ENCODE results near the gene LIG3.
A peak's percentile ranks its signal among the peaks of the same experiment; 100 is the strongest.
"Not testable (repeated sequence)": the region's sequence is repeated elsewhere in the genome, so short reads cannot be mapped to it uniquely, and the experiment has no call there.

The LIG3 gene

DNA sequence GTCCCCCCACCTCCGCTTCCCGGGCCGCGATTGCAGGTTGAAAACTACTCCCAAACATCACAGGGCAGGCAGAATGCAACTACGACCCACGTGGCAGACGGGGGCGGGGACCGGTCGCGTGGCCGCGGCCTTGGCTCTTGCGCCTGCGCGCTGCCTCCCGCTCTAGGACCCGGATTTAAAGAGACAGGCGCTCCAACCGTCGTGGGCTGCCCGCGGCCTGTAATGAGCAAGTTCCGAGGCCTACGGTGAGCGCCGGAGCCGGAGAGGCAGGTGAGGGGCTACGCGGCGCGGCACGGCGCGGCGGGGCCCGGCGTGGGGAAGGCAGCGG, at the start of gene LIG3:
Gene LIG3, plus strand, starts transcription at position 160 of the 328 bp plus-strand sequence. CDS start 2,494 bp downstream, outside the sequence.
- peak within 1 kb of the TSS; percentile 73 for H3K4me3 ChIP-seq (ENCODE audit: low read length)
- peak; percentile 91 for DNase-seq (ENCODE audit: low read depth)
- TF ChIP-seq, protein P1, sequence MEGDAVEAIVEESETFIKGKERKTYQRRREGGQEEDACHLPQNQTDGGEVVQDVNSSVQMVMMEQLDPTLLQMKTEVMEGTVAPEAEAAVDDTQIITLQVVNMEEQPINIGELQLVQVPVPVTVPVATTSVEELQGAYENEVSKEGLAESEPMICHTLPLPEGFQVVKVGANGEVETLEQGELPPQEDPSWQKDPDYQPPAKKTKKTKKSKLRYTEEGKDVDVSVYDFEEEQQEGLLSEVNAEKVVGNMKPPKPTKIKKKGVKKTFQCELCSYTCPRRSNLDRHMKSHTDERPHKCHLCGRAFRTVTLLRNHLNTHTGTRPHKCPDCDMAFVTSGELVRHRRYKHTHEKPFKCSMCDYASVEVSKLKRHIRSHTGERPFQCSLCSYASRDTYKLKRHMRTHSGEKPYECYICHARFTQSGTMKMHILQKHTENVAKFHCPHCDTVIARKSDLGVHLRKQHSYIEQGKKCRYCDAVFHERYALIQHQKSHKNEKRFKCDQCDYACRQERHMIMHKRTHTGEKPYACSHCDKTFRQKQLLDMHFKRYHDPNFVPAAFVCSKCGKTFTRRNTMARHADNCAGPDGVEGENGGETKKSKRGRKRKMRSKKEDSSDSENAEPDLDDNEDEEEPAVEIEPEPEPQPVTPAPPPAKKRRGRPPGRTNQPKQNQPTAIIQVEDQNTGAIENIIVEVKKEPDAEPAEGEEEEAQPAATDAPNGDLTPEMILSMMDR (conservative IDR thresholded peaks at IDR 0.05; ENCODE audit: low read length) = no peak

DNA sequence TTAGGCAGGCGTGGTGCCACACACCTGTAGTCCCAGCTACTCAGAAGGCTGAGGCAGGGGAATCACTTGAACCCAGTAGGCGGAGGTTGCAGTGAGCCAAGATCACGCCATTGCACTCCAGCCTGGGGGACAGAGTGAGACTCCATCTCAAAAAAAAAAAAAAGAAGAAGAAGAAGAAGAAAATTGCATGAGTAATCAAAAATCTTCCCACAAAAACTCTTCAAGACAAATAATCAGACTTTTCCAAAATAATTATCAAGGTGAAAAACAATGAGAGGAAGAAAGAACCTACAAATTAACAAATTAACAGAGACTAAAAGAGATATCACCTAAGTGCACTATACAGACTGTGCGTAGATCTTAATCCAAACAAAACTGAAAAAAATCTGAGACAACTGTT, 29.5 kb upstream of the LIG3 start:
- DNase-seq (ENCODE audit: low read depth); H3K4me3 ChIP-seq (ENCODE audit: low read length): not testable (repeated sequence)

GRCh38 chr17:34958438-34958837, 21.9 kb upstream of the LIG3 start:
- H3K4me3 ChIP-seq (ENCODE audit: low read length) = no peak overlapping the region
- DNase-seq (ENCODE audit: low read depth) = no peak
- TF ChIP-seq, protein P1 (conservative IDR thresholded peaks at IDR 0.05; ENCODE audit: low read length) = no peak

- TF ChIP-seq, protein P1 (conservative IDR thresholded peaks at IDR 0.05; ENCODE audit: low read length) = no peak
- DNase-seq (ENCODE audit: low read depth) = peak; percentile 93
- H3K4me3 ChIP-seq (ENCODE audit: low read length) = peak within 1 kb of the TSS; percentile 99
Measured at GRCh38 chr17:34961093-34961911, 19.0 kb upstream of the LIG3 start, which contains the start of the genes CCT6B and ZNF830. TSS of gene CCT6B (minus strand) at chr17:34961460. CDS start at chr17:34961393, 67 bp downstream. TSS of gene ZNF830 (plus strand) at chr17:34961540. CDS start at chr17:34961567, 27 bp downstream.

- no peak for DNase-seq (ENCODE audit: low read depth)
- H3K4me3 ChIP-seq (ENCODE audit: low read length) = no peak overlapping the region
- TF ChIP-seq, protein P1 (conservative IDR thresholded peaks at IDR 0.05; ENCODE audit: low read length) = no peak
Measured at GRCh38 chr17:34974179-34974578, 6.1 kb upstream of the LIG3 start.

GRCh38 chr17:34974794-34975785, 5.2 kb upstream of the LIG3 start:
- TF ChIP-seq, protein P1 (conservative IDR thresholded peaks at IDR 0.05; ENCODE audit: low read length) = no peak
- no peak overlapping the region for H3K4me3 ChIP-seq (ENCODE audit: low read length)
- DNase-seq (ENCODE audit: low read depth) = no peak

GRCh38 chr17:34979153-34979552, 1.2 kb upstream of the LIG3 start:
- TF ChIP-seq, protein P1 (conservative IDR thresholded peaks at IDR 0.05; ENCODE audit: low read length) = no peak
- H3K4me3 ChIP-seq (ENCODE audit: low read length) = no peak overlapping the region
- no peak for DNase-seq (ENCODE audit: low read depth)

Data from AG10803 (cell line).